ENCODE data around the gene SF3A1.

The SF3A1 gene

GRCh38 chr22:30386960-30387827 is 30.5 kb upstream of the SF3A1 start, which contains the start of gene RNF215:
RNF215 (minus strand) TSS chr22:30387411; CDS start chr22:30387313, 98 bp downstream.
- TF ChIP-seq TAF1 (IDR thresholded peaks at IDR 0.05; ENCODE audit: low read depth, low read length) (no peak), POLR2AphosphoS5 (IDR thresholded peaks at IDR 0.05; ENCODE audit: low read depth, low read length) (no peak), POLR2A (IDR thresholded peaks at IDR 0.05; ENCODE audit: low read depth, low read length) (no peak), PAX5 (IDR thresholded peaks at IDR 0.05; ENCODE audit: insufficient read depth, low read length, severe bottlenecking) (no peak), POU2F2 (IDR thresholded peaks at IDR 0.05; ENCODE audit: low read depth, low read length) (no peak), SPI1 (IDR thresholded peaks at IDR 0.05; ENCODE audit: low read depth, low read length) (no peak)
- FAIRE-seq (peak; percentile 93), DNase-seq (ENCODE audit: insufficient read length, low spot score) (peak; percentile 96)

GRCh38 chr22:30386608-30386959 is 29.9 kb upstream of the SF3A1 start:
- TF ChIP-seq POU2F2 (IDR thresholded peaks at IDR 0.05; ENCODE audit: low read depth, low read length) = no peak
- no peak for TF ChIP-seq SPI1 (IDR thresholded peaks at IDR 0.05; ENCODE audit: low read depth, low read length)
- TF ChIP-seq POLR2AphosphoS5 (IDR thresholded peaks at IDR 0.05; ENCODE audit: low read depth, low read length) = no peak
- no peak for TF ChIP-seq TAF1 (IDR thresholded peaks at IDR 0.05; ENCODE audit: low read depth, low read length)
- TF ChIP-seq PAX5 (IDR thresholded peaks at IDR 0.05; ENCODE audit: insufficient read depth, low read length, severe bottlenecking) = no peak
- no peak for TF ChIP-seq POLR2A (IDR thresholded peaks at IDR 0.05; ENCODE audit: low read depth, low read length)
- DNase-seq (ENCODE audit: insufficient read length, low spot score) (no peak), FAIRE-seq (no peak)

DNA sequence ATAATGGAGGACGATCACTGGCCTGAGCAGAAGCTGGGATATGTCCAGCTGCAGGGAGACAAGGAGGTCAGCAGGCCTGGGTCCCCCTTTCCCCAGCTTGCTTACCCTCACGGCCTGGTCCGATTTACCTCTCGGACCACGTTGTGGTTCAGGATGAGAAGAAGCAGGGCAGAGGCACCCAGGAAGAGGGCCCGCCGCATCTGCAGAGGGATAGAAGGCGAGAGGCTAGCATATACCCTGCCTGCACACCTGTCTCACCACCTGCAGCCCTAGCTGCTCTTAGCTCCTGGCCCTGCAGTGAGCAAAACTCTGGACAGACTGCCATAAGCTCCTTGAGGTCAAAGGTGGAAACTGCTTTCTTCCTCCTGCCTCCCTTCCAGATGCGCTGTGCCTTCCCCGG is 29.2 kb upstream of the SF3A1 start:
- FAIRE-seq = no peak
- no peak for DNase-seq (ENCODE audit: insufficient read length, low spot score)
- no peak for TF ChIP-seq POLR2AphosphoS5 (IDR thresholded peaks at IDR 0.05; ENCODE audit: low read depth, low read length)
- no peak for TF ChIP-seq SPI1 (IDR thresholded peaks at IDR 0.05; ENCODE audit: low read depth, low read length)
- TF ChIP-seq TAF1 (IDR thresholded peaks at IDR 0.05; ENCODE audit: low read depth, low read length) = no peak
- no peak for TF ChIP-seq POU2F2 (IDR thresholded peaks at IDR 0.05; ENCODE audit: low read depth, low read length)
- TF ChIP-seq POLR2A (IDR thresholded peaks at IDR 0.05; ENCODE audit: low read depth, low read length) = no peak
- no peak for TF ChIP-seq PAX5 (IDR thresholded peaks at IDR 0.05; ENCODE audit: insufficient read depth, low read length, severe bottlenecking)

GRCh38 chr22:30383061-30383460 is 26.4 kb upstream of the SF3A1 start:
- TF ChIP-seq POU2F2 (IDR thresholded peaks at IDR 0.05; ENCODE audit: low read depth, low read length) (no peak), SPI1 (IDR thresholded peaks at IDR 0.05; ENCODE audit: low read depth, low read length) (no peak)
- FAIRE-seq = no peak
- DNase-seq (ENCODE audit: insufficient read length, low spot score) = no peak

DNA sequence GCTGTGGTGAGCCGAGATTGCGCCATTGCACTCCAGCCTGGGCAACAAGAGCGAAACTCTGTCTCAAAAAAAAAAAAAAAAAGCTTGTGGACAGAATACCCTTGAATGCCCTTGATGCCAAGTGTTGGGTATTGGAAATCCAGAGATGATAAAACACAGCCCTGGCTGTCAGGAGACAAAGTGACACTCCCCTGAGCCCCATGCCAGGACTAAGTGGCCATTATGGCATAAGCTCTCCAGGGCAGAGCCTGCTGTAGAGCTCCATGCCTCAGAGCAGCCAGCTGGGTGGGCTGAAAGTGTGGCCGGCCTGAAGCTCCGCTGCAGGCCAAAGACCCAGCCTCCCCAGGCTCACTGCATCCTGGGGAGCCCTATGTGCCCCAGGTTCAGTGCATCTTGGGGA is 25.6 kb upstream of the SF3A1 start:
- FAIRE-seq (no peak), DNase-seq (ENCODE audit: insufficient read length, low spot score) (no peak)
- no peak for TF ChIP-seq POU2F2 (IDR thresholded peaks at IDR 0.05; ENCODE audit: low read depth, low read length)
- no peak for TF ChIP-seq POLR2AphosphoS5 (IDR thresholded peaks at IDR 0.05; ENCODE audit: low read depth, low read length)
- no peak for TF ChIP-seq SPI1 (IDR thresholded peaks at IDR 0.05; ENCODE audit: low read depth, low read length)
- no peak for TF ChIP-seq TAF1 (IDR thresholded peaks at IDR 0.05; ENCODE audit: low read depth, low read length)

DNA sequence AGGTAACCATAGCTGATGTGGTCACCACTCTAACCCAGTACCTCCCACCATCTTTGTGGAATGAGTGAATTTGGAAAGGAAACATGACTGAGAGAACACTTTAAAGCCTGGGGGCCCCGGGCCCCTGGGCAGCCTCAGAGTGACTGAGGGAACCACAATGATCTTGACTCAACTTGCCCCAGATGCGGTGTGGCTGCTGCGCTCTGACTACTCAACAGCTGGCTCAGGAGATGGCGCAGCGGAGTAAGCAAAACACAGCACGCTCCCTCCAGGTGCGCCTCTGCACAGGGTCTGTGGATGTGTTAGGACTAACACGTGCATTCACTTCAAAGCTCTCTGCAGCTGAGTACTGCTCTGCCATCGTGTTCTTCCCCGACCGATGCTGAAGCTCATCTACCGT is 24.6 kb upstream of the SF3A1 start:
- no peak for TF ChIP-seq PAX5 (IDR thresholded peaks at IDR 0.05; ENCODE audit: insufficient read depth, low read length, severe bottlenecking)
- no peak for TF ChIP-seq SPI1 (IDR thresholded peaks at IDR 0.05; ENCODE audit: low read depth, low read length)
- no peak for TF ChIP-seq TAF1 (IDR thresholded peaks at IDR 0.05; ENCODE audit: low read depth, low read length)
- TF ChIP-seq POLR2AphosphoS5 (IDR thresholded peaks at IDR 0.05; ENCODE audit: low read depth, low read length) = no peak
- TF ChIP-seq POU2F2 (IDR thresholded peaks at IDR 0.05; ENCODE audit: low read depth, low read length) = no peak
- no peak for TF ChIP-seq POLR2A (IDR thresholded peaks at IDR 0.05; ENCODE audit: low read depth, low read length)
- DNase-seq (ENCODE audit: insufficient read length, low spot score) (no peak), FAIRE-seq (no peak)

DNA sequence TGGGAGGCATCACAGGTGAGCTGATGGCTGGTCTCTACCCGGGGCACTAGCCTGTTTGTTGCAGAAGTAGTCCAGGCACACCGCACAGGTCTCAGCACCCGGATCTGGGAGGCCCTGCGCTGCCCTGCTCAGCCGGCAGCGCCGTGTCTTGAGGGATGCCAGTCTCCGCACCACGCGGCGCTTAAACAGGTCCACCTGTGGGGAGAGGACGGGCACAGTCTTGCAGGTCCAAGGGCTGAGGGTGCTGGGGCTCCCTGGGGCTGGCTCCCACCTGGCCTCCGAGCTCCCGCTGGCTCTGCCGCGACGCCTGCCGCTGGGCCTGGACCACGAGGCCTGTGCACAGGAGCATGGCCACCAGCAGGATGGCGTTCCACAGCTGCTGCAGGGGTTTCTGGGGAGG is 23.3 kb upstream of the SF3A1 start:
- no peak for FAIRE-seq
- DNase-seq (ENCODE audit: insufficient read length, low spot score) = no peak
- TF ChIP-seq POLR2AphosphoS5 (IDR thresholded peaks at IDR 0.05; ENCODE audit: low read depth, low read length) (no peak), POLR2A (IDR thresholded peaks at IDR 0.05; ENCODE audit: low read depth, low read length) (no peak), POU2F2 (IDR thresholded peaks at IDR 0.05; ENCODE audit: low read depth, low read length) (no peak), TAF1 (IDR thresholded peaks at IDR 0.05; ENCODE audit: low read depth, low read length) (no peak), PAX5 (IDR thresholded peaks at IDR 0.05; ENCODE audit: insufficient read depth, low read length, severe bottlenecking) (no peak), SPI1 (IDR thresholded peaks at IDR 0.05; ENCODE audit: low read depth, low read length) (no peak)

- FAIRE-seq = no peak
- DNase-seq (ENCODE audit: insufficient read length, low spot score) = no peak
- TF ChIP-seq POLR2A (IDR thresholded peaks at IDR 0.05; ENCODE audit: low read depth, low read length) (no peak), TAF1 (IDR thresholded peaks at IDR 0.05; ENCODE audit: low read depth, low read length) (no peak), PAX5 (IDR thresholded peaks at IDR 0.05; ENCODE audit: insufficient read depth, low read length, severe bottlenecking) (no peak), SPI1 (IDR thresholded peaks at IDR 0.05; ENCODE audit: low read depth, low read length) (no peak), POU2F2 (IDR thresholded peaks at IDR 0.05; ENCODE audit: low read depth, low read length) (no peak), POLR2AphosphoS5 (IDR thresholded peaks at IDR 0.05; ENCODE audit: low read depth, low read length) (no peak)
Measured at GRCh38 chr22:30375312-30375849, 18.7 kb upstream of the SF3A1 start.

- FAIRE-seq (no peak), DNase-seq (ENCODE audit: insufficient read length, low spot score) (no peak)
- TF ChIP-seq POLR2AphosphoS5 (IDR thresholded peaks at IDR 0.05; ENCODE audit: low read depth, low read length) = no peak
Measured at GRCh38 chr22:30373331-30374325, 16.9 kb upstream of the SF3A1 start.
